Measurements from ENCODE around the gene MARK4. TPM values are rescaled to one million over a fixed set of nuclear protein-coding genes. Genes with fewer than 3 reads are reported as not detected.
"Not testable (repeated sequence)": the region's sequence is repeated elsewhere in the genome, so short reads cannot be mapped to it uniquely, and the experiment has no call there.

MARK4 gene
- total RNA-seq, 2 experiments from 2014 or later = 18.5 to 19.9 TPM

- intact Hi-C loops (cut with micrococcal nuclease) = no loop called here
- CTCF ChIA-PET = no interaction called here
- no peak for TF ChIP-seq CTCF (IDR thresholded peaks at IDR 0.05)
- Mint-ChIP-seq H3K4me1 (ENCODE audit: low read depth) (no peaks in the 10 kb centered on the region), H3K9me3 (no peaks in the 10 kb centered on the region), H3K4me3 (no peak overlapping the region), H3K36me3 (ENCODE audit: low read depth) (no peaks in the 10 kb centered on the region), H3K27ac (no peak overlapping the region), H3K27me3 (peaks cover 9% of the 10 kb centered on the region)
- POLR2A ChIA-PET = no interaction called here
- DNase-seq = no peak
- no peak for ATAC-seq
Observed at GRCh38 chr19:45311621-45312020, 60.5 kb downstream of the MARK4 start.

- H3K36me3 Mint-ChIP-seq (ENCODE audit: low read depth); H3K4me3 Mint-ChIP-seq; CTCF ChIA-PET; POLR2A ChIA-PET; H3K4me1 Mint-ChIP-seq (ENCODE audit: low read depth); intact Hi-C loops (cut with micrococcal nuclease); H3K9me3 Mint-ChIP-seq; DNase-seq; ATAC-seq; H3K27ac Mint-ChIP-seq: not testable (repeated sequence)
- peaks cover 13% of the 10 kb centered on the region for H3K27me3 Mint-ChIP-seq
Observed at GRCh38 chr19:45312285-45312684, 61.2 kb downstream of the MARK4 start.

- no peak overlapping the region for H3K4me3 Mint-ChIP-seq
- ChIA-PET CTCF (interaction anchor here (1.0 kb wide), 1 partner anchor 87 kb away, joined by 3 read pairs; no protein-coding TSS in a partner anchor), POLR2A (no interaction called here)
- H3K36me3 Mint-ChIP-seq (ENCODE audit: low read depth) = no peaks in the 10 kb centered on the region
- no peak for TF ChIP-seq CTCF (IDR thresholded peaks at IDR 0.05)
- peaks cover 21% of the 10 kb centered on the region for H3K27me3 Mint-ChIP-seq
- no peaks in the 10 kb centered on the region for H3K4me1 Mint-ChIP-seq (ENCODE audit: low read depth)
- DNase-seq = no peak
- no peaks in the 10 kb centered on the region for H3K9me3 Mint-ChIP-seq
- no peak overlapping the region for H3K27ac Mint-ChIP-seq
- intact Hi-C loops (cut with micrococcal nuclease) = no loop called here
- ATAC-seq = no peak
Observed at GRCh38 chr19:45314708-45315245, 63.7 kb downstream of the MARK4 start.

- ATAC-seq = no peak
- Mint-ChIP-seq H3K27me3 (peaks cover 21% of the 10 kb centered on the region), H3K36me3 (ENCODE audit: low read depth) (no peaks in the 10 kb centered on the region), H3K4me3 (no peak overlapping the region), H3K9me3 (no peaks in the 10 kb centered on the region), H3K4me1 (ENCODE audit: low read depth) (no peaks in the 10 kb centered on the region), H3K27ac (no peak overlapping the region)
- no peak for TF ChIP-seq CTCF (IDR thresholded peaks at IDR 0.05)
- intact Hi-C loops (cut with micrococcal nuclease) = no loop called here
- no peak for DNase-seq
- ChIA-PET POLR2A (no interaction called here), CTCF (interaction anchor here (1.0 kb wide), 1 partner anchor 87 kb away, joined by 3 read pairs; no protein-coding TSS in a partner anchor)
Observed at GRCh38 chr19:45315304-45315703, 64.2 kb downstream of the MARK4 start.

GRCh38 chr19:45320997-45321775 is 70.1 kb downstream of the MARK4 start:
- DNase-seq = no peak
- Mint-ChIP-seq H3K27me3 (peaks cover 32% of the 10 kb centered on the region), H3K4me1 (ENCODE audit: low read depth) (no peaks in the 10 kb centered on the region), H3K9me3 (no peaks in the 10 kb centered on the region), H3K4me3 (no peak overlapping the region), H3K27ac (no peak overlapping the region), H3K36me3 (ENCODE audit: low read depth) (no peaks in the 10 kb centered on the region)
- no peak for TF ChIP-seq CTCF (IDR thresholded peaks at IDR 0.05)
- POLR2A ChIA-PET = no interaction called here
- intact Hi-C loops (cut with micrococcal nuclease) = no loop called here
- no peak for ATAC-seq
- CTCF ChIA-PET = no interaction called here

All from activated CD8-positive, alpha-beta T cell treated with anti-CD3 and anti-CD28 coated beads for 36 hours (primary cell).